Cardiac fibroblast (primary cell): ENCODE results near the gene NRTN.
"Not testable (repeated sequence)": the region's sequence is repeated elsewhere in the genome, so short reads cannot be mapped to it uniquely, and the experiment has no call there.

Experiments used
- DNase-seq, 2 donors: peaks; one replicate each; pipeline versions ENCODE4 v3.0.0 to v3.0.0-alpha.2; 2010; ENCODE audit warnings: low read depth in 2 of 2
- H3K4me3 ChIP-seq, 2 donors: replicated peaks in 1 of 2; 1 replicate in 1 of 2; 2 replicates in 1 of 2; pipeline ENCODE4 v1.5.1; 2011; ENCODE audit warnings: low read depth in 2 of 2, low read length in 2 of 2, mild to moderate bottlenecking in 2 of 2, moderate library complexity in 1 of 2
- TF ChIP-seq, protein P1 (sequence below): IDR thresholded peaks from one replicate; pipeline ENCODE4 v1.5.1; 2011; ENCODE audit warnings: low read depth, mild to moderate bottlenecking, low read length, inconsistent platforms

NRTN gene

GRCh38 chr19:5839065-5840017 lies 34.5 kb downstream of the NRTN start, which contains the start of gene FUT6:
Gene FUT6, minus strand, starts transcription at chr19:5839702. Its CDS starts 7,135 bp downstream, at chr19:5832567.
- no peak within 1 kb of the TSS for H3K4me3 ChIP-seq
- TF ChIP-seq, protein P1, sequence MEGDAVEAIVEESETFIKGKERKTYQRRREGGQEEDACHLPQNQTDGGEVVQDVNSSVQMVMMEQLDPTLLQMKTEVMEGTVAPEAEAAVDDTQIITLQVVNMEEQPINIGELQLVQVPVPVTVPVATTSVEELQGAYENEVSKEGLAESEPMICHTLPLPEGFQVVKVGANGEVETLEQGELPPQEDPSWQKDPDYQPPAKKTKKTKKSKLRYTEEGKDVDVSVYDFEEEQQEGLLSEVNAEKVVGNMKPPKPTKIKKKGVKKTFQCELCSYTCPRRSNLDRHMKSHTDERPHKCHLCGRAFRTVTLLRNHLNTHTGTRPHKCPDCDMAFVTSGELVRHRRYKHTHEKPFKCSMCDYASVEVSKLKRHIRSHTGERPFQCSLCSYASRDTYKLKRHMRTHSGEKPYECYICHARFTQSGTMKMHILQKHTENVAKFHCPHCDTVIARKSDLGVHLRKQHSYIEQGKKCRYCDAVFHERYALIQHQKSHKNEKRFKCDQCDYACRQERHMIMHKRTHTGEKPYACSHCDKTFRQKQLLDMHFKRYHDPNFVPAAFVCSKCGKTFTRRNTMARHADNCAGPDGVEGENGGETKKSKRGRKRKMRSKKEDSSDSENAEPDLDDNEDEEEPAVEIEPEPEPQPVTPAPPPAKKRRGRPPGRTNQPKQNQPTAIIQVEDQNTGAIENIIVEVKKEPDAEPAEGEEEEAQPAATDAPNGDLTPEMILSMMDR, result no peak
- DNase-seq, result no peak

DNA sequence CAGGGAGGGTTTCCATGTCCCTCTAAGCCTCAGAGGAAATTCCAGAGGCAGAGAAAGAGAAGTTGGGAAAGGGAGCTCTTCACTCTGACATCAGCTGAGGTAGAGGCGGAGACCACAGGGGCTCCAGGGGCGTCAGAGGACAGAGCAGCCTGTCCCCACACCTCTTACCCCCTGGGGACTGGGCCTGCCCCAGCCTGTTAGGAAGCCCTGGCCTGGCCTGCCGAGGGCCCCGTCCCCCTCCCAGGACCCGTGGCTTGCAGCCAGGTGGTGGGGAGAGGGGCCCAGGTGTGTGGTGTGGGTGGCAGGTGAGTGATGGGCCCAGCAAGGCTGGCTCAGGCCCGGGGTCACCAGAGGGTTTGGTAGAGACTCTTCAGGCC lies 36.9 kb downstream of the NRTN start:
- H3K4me3 ChIP-seq, DNase-seq: not testable (repeated sequence)

GRCh38 chr19:5843295-5843927 lies 38.5 kb downstream of the NRTN start:
- no peak overlapping the region for H3K4me3 ChIP-seq
- no peak for DNase-seq
- TF ChIP-seq, protein P1, result no peak

- DNase-seq, result no peak
- TF ChIP-seq, protein P1, result no peak
- H3K4me3 ChIP-seq, result no peak overlapping the region
Observed at GRCh38 chr19:5844456-5845433, 39.9 kb downstream of the NRTN start.

GRCh38 chr19:5847846-5848245 lies 43.0 kb downstream of the NRTN start:
- DNase-seq, H3K4me3 ChIP-seq: not testable (repeated sequence)

- DNase-seq, H3K4me3 ChIP-seq: not testable (repeated sequence)
Observed at GRCh38 chr19:5848621-5849020, 43.8 kb downstream of the NRTN start.

- DNase-seq, result no peak
- no peak overlapping the region for H3K4me3 ChIP-seq
- TF ChIP-seq, protein P1, result no peak
Observed at GRCh38 chr19:5850189-5850588, 45.3 kb downstream of the NRTN start.
